Left lung (tissue), 10 donors: ENCODE data around the gene PRSS50. TPM values are rescaled to one million over a fixed set of nuclear protein-coding genes. Genes with fewer than 3 reads are reported as not detected.

ENCODE experiments used
- ATAC-seq: fragments of 200-7000 bp; cut with Tn5 transposase; one replicate; pipeline ENCODE4 v1.9.1; 2020; ENCODE audit warnings: moderate library complexity
- DNase-seq, 4 donors: peaks; one replicate each; pipeline ENCODE4 v3.0.0-alpha.2; 2013 to 2020
- H3K27ac ChIP-seq, 2 donors: fragments of 200-600 bp; sonication (generic) in 1 of 2; one replicate each; pipeline versions ENCODE4 v1.5.0 to v1.8.0; 2020 to 2021
- H3K27me3 ChIP-seq, 2 donors: fragments of 200-600 bp; sonication (generic) in 1 of 2; one replicate each; pipeline versions ENCODE4 v1.5.0 to v1.8.0; 2020 to 2021
- H3K36me3 ChIP-seq, 2 donors: fragments of 200-600 bp; sonication (generic) in 1 of 2; one replicate each; pipeline versions ENCODE4 v1.5.0 to v1.8.0; 2020 to 2021
- H3K4me1 ChIP-seq, 2 donors: fragments of 200-600 bp; one replicate each; pipeline ENCODE4 v1.8.0; 2021
- H3K4me3 ChIP-seq, 2 donors: fragments of 200-600 bp; sonication (generic) in 1 of 2; one replicate each; pipeline versions ENCODE4 v1.5.0 to v1.8.0; 2020 to 2021; ENCODE audit warnings: mild to moderate bottlenecking in 1 of 2
- H3K9me3 ChIP-seq, 2 donors: fragments of 200-600 bp; sonication (generic) in 1 of 2; one replicate each; pipeline versions ENCODE4 v1.5.0 to v1.8.0; 2020 to 2021
- CTCF ChIP-seq, 2 donors: fragments of 200-600 bp; sonication (generic) in 1 of 2; IDR thresholded peaks; one replicate each; pipeline versions ENCODE4 v1.5.0 to v1.8.0; 2021; ENCODE audit warnings: antibody characterized with exemption in 2 of 2
- intact Hi-C, 2 donors: fragments of 100-400 bp; cut with DNase I; formaldehyde crosslinking; loops; one replicate each; pipeline versions ENCODE4 v1.11.2 to v1.14.2; 2022
- polyA plus RNA-seq, 6 donors: library from polyadenylated mRNA; unstranded; fragments of 120-200 nt; gene quantifications; one replicate each; pipeline ENCODE4 v1.2.1, GENCODE V29; 2013; ENCODE audit not compliant: insufficient read length in 6 of 6
- total RNA-seq, 2 donors: library from RNA; stranded (reverse); fragmentation: NEBNext Ultra II Directional; extraction: Animal tissue kit (Norgen Biotek cat#: 25700); gene quantifications; one replicate each; pipeline ENCODE4 v1.2.1, GENCODE V29; 2021
- donor health status: DM: no; HTN: yes; CAD: no.
- donor health status: DM: no; HTN: no; CAD: no.

PRSS50 gene
- total and polyA plus RNA-seq, 8 donors, result 0.24 to 1.1 (median 0.66) TPM

GRCh38 chr3:46711305-46711704, 6.4 kb downstream of the PRSS50 start:
- TF ChIP-seq CTCF (IDR thresholded peaks at IDR 0.05), result no peak
- no peak overlapping the region for H3K27ac ChIP-seq
- ATAC-seq, result no peak
- no peaks in the 10 kb centered on the region for H3K4me1 ChIP-seq
- H3K36me3 ChIP-seq, result no peaks in the 10 kb centered on the region
- no peaks in the 10 kb centered on the region for H3K9me3 ChIP-seq
- intact Hi-C loops, result no loop called here
- no peak for DNase-seq
- H3K27me3 ChIP-seq, result peaks cover 0 to 9% of the 10 kb centered on the region in 2 donors
- no peak overlapping the region for H3K4me3 ChIP-seq

DNA sequence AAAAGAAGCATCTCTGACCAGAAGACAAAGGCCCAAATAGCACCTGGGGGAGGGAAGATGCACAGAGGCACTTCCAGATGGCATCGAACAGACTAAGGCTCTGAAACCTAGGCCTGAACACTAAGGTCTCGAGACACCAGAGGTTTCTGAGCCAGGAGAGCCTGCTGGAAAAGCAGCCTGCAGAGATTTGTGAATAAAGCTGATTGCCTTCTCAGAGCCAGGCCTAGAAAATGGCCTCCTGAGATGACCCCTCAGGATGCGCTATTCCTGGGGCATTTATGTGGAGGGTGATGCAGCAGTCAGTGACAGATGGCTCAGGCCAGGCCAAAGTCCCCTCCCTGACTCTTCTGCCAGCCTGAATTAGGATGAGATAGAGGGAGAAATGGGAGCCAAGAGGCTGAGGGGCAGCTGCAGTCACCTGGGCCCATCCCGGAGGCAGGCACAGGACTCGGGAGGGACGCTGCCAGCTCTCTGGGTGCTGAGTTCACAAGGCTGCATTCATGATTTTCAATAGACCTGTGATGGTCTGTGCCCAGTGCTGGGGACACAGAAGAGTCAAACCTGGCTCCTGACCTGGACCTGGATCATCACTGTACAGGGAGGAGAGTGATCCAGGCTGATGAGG, 6.9 kb downstream of the PRSS50 start:
- intact Hi-C loops, result no loop called here
- no peak overlapping the region for H3K4me3 ChIP-seq
- no peak for ATAC-seq
- H3K27ac ChIP-seq, result no peak overlapping the region
- no peak for TF ChIP-seq CTCF (IDR thresholded peaks at IDR 0.05)
- peaks cover 0 to 9% of the 10 kb centered on the region in 2 donors for H3K27me3 ChIP-seq
- H3K4me1 ChIP-seq, result no peaks in the 10 kb centered on the region
- no peaks in the 10 kb centered on the region for H3K36me3 ChIP-seq
- DNase-seq, result no peak
- no peaks in the 10 kb centered on the region for H3K9me3 ChIP-seq

DNA sequence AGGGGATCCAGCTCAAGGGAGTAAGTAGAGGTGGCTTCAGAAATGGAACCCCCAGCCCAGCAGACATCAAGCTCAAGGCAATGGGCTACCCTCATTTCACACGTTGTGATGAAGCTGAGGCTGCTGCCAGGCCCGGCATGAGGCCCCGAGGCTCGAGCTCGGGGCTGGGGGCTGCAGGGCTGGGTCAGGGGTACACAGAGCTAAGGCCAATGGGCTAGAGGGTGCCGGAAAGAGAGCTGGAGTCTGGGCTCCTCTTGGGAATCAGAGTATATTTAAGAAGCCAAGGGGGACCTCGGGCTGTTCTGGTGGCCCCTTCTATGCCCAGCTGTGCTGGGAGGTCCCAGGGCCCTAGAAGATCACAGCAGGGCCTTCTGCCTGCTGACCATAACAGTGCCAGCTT, 7.4 kb downstream of the PRSS50 start:
- no peaks in the 10 kb centered on the region for H3K4me1 ChIP-seq
- intact Hi-C loops, result no loop called here
- no peak overlapping the region for H3K4me3 ChIP-seq
- no peak overlapping the region for H3K27ac ChIP-seq
- no peaks in the 10 kb centered on the region for H3K9me3 ChIP-seq
- no peak for TF ChIP-seq CTCF (IDR thresholded peaks at IDR 0.05)
- no peaks in the 10 kb centered on the region for H3K36me3 ChIP-seq
- ATAC-seq (no peak), DNase-seq (no peak)
- peaks cover 0 to 9% of the 10 kb centered on the region in 2 donors for H3K27me3 ChIP-seq

GRCh38 chr3:46709721-46710120, 7.9 kb downstream of the PRSS50 start:
- Histone ChIP-seq H3K27me3 (peaks cover 0 to 9% of the 10 kb centered on the region in 2 donors), H3K9me3 (no peaks in the 10 kb centered on the region), H3K27ac (no peak overlapping the region), H3K36me3 (no peaks in the 10 kb centered on the region), H3K4me1 (no peaks in the 10 kb centered on the region), H3K4me3 (no peak overlapping the region)
- ATAC-seq (no peak), DNase-seq (no peak)
- intact Hi-C loops, result loop anchor here in 1 of 2 donors (5.0 kb wide), 1 partner anchor 198 kb away; no protein-coding TSS in a partner anchor
- TF ChIP-seq CTCF (IDR thresholded peaks at IDR 0.05), result no peak

DNA sequence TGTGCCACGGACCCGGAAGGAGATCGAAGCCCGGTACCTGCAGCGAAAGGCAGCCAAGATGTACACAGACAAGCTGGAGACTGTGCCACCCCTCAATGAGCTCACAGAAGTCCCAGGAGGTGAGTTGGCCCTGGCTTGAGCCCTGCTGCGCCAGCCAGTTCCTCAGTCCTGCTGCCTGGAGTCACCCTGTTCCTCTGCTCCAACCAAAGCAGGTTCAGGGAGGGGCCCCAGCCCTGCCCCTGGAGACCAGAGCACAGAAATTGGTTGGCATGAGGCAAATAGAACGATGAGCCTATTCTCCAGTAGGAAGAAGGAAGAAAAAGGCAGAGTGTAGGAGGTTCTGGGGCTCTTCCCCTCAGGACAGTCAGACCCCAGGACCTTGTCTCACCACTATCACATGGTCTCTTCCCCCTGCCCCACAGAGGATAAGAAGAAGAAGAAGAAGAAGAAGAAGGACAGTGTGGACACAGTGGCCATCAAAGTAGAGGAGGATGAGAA, 8.5 kb downstream of the PRSS50 start:
- H3K4me1 ChIP-seq, result no peaks in the 10 kb centered on the region
- no peak overlapping the region for H3K4me3 ChIP-seq
- no peaks in the 10 kb centered on the region for H3K36me3 ChIP-seq
- DNase-seq (no peak), ATAC-seq (no peak)
- no peaks in the 10 kb centered on the region for H3K9me3 ChIP-seq
- H3K27me3 ChIP-seq, result peaks cover 0 to 9% of the 10 kb centered on the region in 2 donors
- intact Hi-C loops, result loop anchor here in 1 of 2 donors (5.0 kb wide), 1 partner anchor 198 kb away; no protein-coding TSS in a partner anchor
- no peak overlapping the region for H3K27ac ChIP-seq
- TF ChIP-seq CTCF (IDR thresholded peaks at IDR 0.05), result no peak
